ENCODE measurements around the gene SNED1.

GRCh38 chr2:241140445-241140840, 142.0 kb downstream of the SNED1 start:
- TF ChIP-seq POLR2A (IDR thresholded peaks at IDR 0.05; ENCODE audit: low read depth, low read length), result no peak
- TF ChIP-seq SPI1 (IDR thresholded peaks at IDR 0.05; ENCODE audit: low read depth, low read length), result no peak
- no peak for TF ChIP-seq TAF1 (IDR thresholded peaks at IDR 0.05; ENCODE audit: low read depth, low read length)
- no peak for TF ChIP-seq POLR2AphosphoS5 (IDR thresholded peaks at IDR 0.05; ENCODE audit: low read depth, low read length)
- TF ChIP-seq PAX5 (IDR thresholded peaks at IDR 0.05; ENCODE audit: insufficient read depth, low read length, severe bottlenecking), result no peak
